H1 (cell line): ENCODE data around the gene PPP2R3B. TPM values are rescaled to one million over a fixed set of nuclear protein-coding genes. Genes with fewer than 3 reads are reported as not detected.

Source experiments
- CTCF ChIA-PET: fragments of 300-600 bp; sonication (Branson Sonifier 250); formaldehyde crosslinking; loops from one replicate; lab custom pipeline; 2021; ENCODE audit not compliant: partially characterized antibody; lab: Charles Lee
- POLR2A ChIA-PET: fragments of 300-600 bp; sonication (Branson Sonifier 250); formaldehyde crosslinking; loops from one replicate; lab custom pipeline; 2021; ENCODE audit warnings: inconsistent platforms; ENCODE audit not compliant: partially characterized antibody; lab: Charles Lee
- DNase-seq, 2 experiments: peaks; one replicate each; pipeline versions ENCODE4 v3.0.0 to v3.0.0-alpha.2; 2010 to 2022; ENCODE audit warnings: low spot score in 2 of 2, low read depth in 1 of 2, mixed read lengths in 1 of 2
- FAIRE-seq: peaks from 2 replicates; lab custom pipeline; 2011; peaks lifted over from hg19 to GRCh38; lab: Jason Lieb, UNC
- H2AFZ ChIP-seq: 2 replicates; pipeline ENCODE4 v1.8.1; 2012; ENCODE audit warnings: low read length, inconsistent platforms
- H2AK5ac ChIP-seq: 2 replicates; pipeline ENCODE4 v1.6.1; 2013; ENCODE audit warnings: low read depth, low read length
- H2BK120ac ChIP-seq: replicated peaks from 2 replicates; pipeline ENCODE3; 2013; ENCODE audit warnings: low read depth, low read length, inconsistent platforms
- H2BK12ac ChIP-seq: 2 replicates; pipeline ENCODE4 v1.6.1; 2013; ENCODE audit warnings: low read depth, low read length
- H2BK15ac ChIP-seq: 2 replicates; pipeline ENCODE4 v1.6.1; 2013; ENCODE audit warnings: low read length
- H2BK20ac ChIP-seq: 2 replicates; pipeline ENCODE4 v1.6.1; 2013; ENCODE audit warnings: low read length
- H2BK5ac ChIP-seq: 2 replicates; pipeline ENCODE4 v1.6.1; 2013; ENCODE audit warnings: low read depth, low read length
- H3K14ac ChIP-seq: 2 replicates; pipeline ENCODE4 v1.6.1; 2013; ENCODE audit warnings: inconsistent platforms; ENCODE audit not compliant: insufficient read length
- H3K18ac ChIP-seq: 2 replicates; pipeline ENCODE4 v1.6.1; 2013; ENCODE audit warnings: low read length; ENCODE audit errors: extremely low read depth
- H3K23ac ChIP-seq: 2 replicates; pipeline ENCODE4 v1.6.1; 2013; ENCODE audit warnings: inconsistent platforms; ENCODE audit not compliant: insufficient read length
- H3K23me2 ChIP-seq: 2 replicates; pipeline ENCODE4 v1.6.1; 2013; ENCODE audit warnings: low read depth, low read length
- H3K27ac ChIP-seq: 2 replicates; pipeline ENCODE4 v1.6.1; 2011; ENCODE audit warnings: low read depth, low read length, inconsistent platforms
- H3K27me3 ChIP-seq, 4 experiments: replicated peaks in 1 of 4; 1 replicate in 1 of 4; 2 replicates in 3 of 4; pipeline versions ENCODE4 v1.6.1 to v1.8.1; 2011 to 2013; ENCODE audit warnings: low read length in 3 of 4, mild to moderate bottlenecking in 3 of 4, inconsistent platforms in 2 of 4, mixed read lengths in 2 of 4, moderate library complexity in 1 of 4; ENCODE audit not compliant: control insufficient read depth in 3 of 4, insufficient read depth in 3 of 4; ENCODE audit errors: extremely low read depth in 1 of 4
- H3K36me3 ChIP-seq, 4 experiments: 2 replicates each; pipeline versions ENCODE4 v1.6.1 to v1.8.1; 2011 to 2013; ENCODE audit warnings: mild to moderate bottlenecking in 4 of 4, low read length in 3 of 4, moderate library complexity in 2 of 4, control low read depth in 1 of 4, inconsistent platforms in 1 of 4; ENCODE audit not compliant: insufficient read depth in 4 of 4, control insufficient read depth in 2 of 4
- H3K4ac ChIP-seq: replicated peaks from 2 replicates; pipeline ENCODE3; 2013; ENCODE audit warnings: low read length, low read depth, mixed read lengths, inconsistent platforms; ENCODE audit not compliant: insufficient read length
- H3K4me1 ChIP-seq, 4 experiments: replicated peaks in 1 of 4; 1 replicate in 1 of 4; 2 replicates in 3 of 4; pipeline versions ENCODE4 v1.6.1 to v1.8.1; 2011 to 2013; ENCODE audit warnings: low read length in 3 of 4, inconsistent platforms in 2 of 4, mixed read lengths in 1 of 4; ENCODE audit not compliant: insufficient read depth in 4 of 4, control insufficient read depth in 3 of 4
- H3K4me2 ChIP-seq, 2 experiments: 2 replicates each; pipeline versions ENCODE4 v1.6.1 to v1.8.1; 2011 to 2013; ENCODE audit warnings: low read depth in 2 of 2, low read length in 2 of 2, control low read depth in 1 of 2, inconsistent platforms in 1 of 2, mild to moderate bottlenecking in 1 of 2; ENCODE audit not compliant: insufficient read depth in 1 of 2
- H3K4me3 ChIP-seq, 4 experiments: fragments of 200-600, 300-600 bp in 1 of 4; sonication (generic), shearing (Covaris generic), sonication (Bioruptor Twin) in 1 of 4; 2 replicates each; pipeline versions ENCODE4 v1.5.1 to v1.8.1; 2011 to 2016; ENCODE audit warnings: low read length in 4 of 4, low read depth in 3 of 4, control low read depth in 2 of 4, inconsistent platforms in 2 of 4, mild to moderate bottlenecking in 2 of 4, mixed read lengths in 1 of 4, moderate library complexity in 1 of 4; ENCODE audit not compliant: insufficient read depth in 2 of 4; ENCODE audit errors: extremely low read depth in 1 of 4
- H3K56ac ChIP-seq: replicated peaks from 2 replicates; pipeline ENCODE3; 2013; ENCODE audit warnings: low read depth, mild to moderate bottlenecking, mixed read lengths, low read length, inconsistent platforms; ENCODE audit not compliant: insufficient read length
- H3K79me1 ChIP-seq: 2 replicates; pipeline ENCODE4 v1.6.1; 2013; ENCODE audit warnings: low read depth, low read length, control low read depth
- H3K79me2 ChIP-seq, 2 experiments: 2 replicates each; pipeline versions ENCODE4 v1.6.1 to v1.8.1; 2012 to 2013; ENCODE audit warnings: low read length in 2 of 2, mild to moderate bottlenecking in 2 of 2, inconsistent platforms in 1 of 2; ENCODE audit not compliant: insufficient read depth in 2 of 2, control insufficient read depth in 1 of 2
- H3K9ac ChIP-seq, 4 experiments: replicated peaks in 1 of 4; 1 replicate in 1 of 4; 2 replicates in 3 of 4; pipeline versions ENCODE4 v1.6.1 to v1.8.1; 2011 to 2013; ENCODE audit warnings: low read depth in 3 of 4, low read length in 3 of 4, control low read depth in 2 of 4, mild to moderate bottlenecking in 2 of 4, moderate library complexity in 2 of 4, inconsistent platforms in 1 of 4; ENCODE audit errors: extremely low read depth in 1 of 4
- H3K9me3 ChIP-seq, 2 experiments: 2 replicates each; pipeline versions ENCODE4 v1.6.1 to v1.8.1; 2012 to 2013; ENCODE audit warnings: mild to moderate bottlenecking in 2 of 2, moderate library complexity in 2 of 2, control low read depth in 1 of 2, inconsistent platforms in 1 of 2, low read depth in 1 of 2, low read length in 1 of 2, mixed read lengths in 1 of 2; ENCODE audit not compliant: insufficient read depth in 2 of 2
- H4K20me1 ChIP-seq, 2 experiments: replicated peaks in 1 of 2; 2 replicates each; pipeline versions ENCODE3 to v1.8.1; 2011 to 2013; ENCODE audit warnings: inconsistent platforms in 2 of 2, low read length in 2 of 2, mild to moderate bottlenecking in 1 of 2; ENCODE audit not compliant: insufficient read depth in 2 of 2, control insufficient read depth in 1 of 2
- H4K5ac ChIP-seq: 2 replicates; pipeline ENCODE4 v1.6.1; 2013; ENCODE audit warnings: low read length, low read depth, mixed read lengths, inconsistent platforms; ENCODE audit not compliant: insufficient read length
- H4K8ac ChIP-seq: 2 replicates; pipeline ENCODE4 v1.8.0; 2013; ENCODE audit warnings: mild to moderate bottlenecking, moderate library complexity, low read length, inconsistent platforms; ENCODE audit not compliant: insufficient read depth; ENCODE audit errors: extremely low read depth
- H4K91ac ChIP-seq: replicated peaks from 2 replicates; pipeline ENCODE3; 2013; ENCODE audit warnings: low read length, mixed read lengths, inconsistent platforms; ENCODE audit not compliant: insufficient read length
- ASH2L ChIP-seq: fragments of 200-600, 300-600 bp; sonication (generic); IDR thresholded peaks from one replicate; pipeline ENCODE4 v1.7.1; 2017; ENCODE audit warnings: low read length
- KDM4A ChIP-seq: IDR thresholded peaks from one replicate; pipeline ENCODE4 v1.7.1; 2012; ENCODE audit warnings: low read depth, mild to moderate bottlenecking, moderate library complexity, low read length, inconsistent platforms; ENCODE audit not compliant: severe bottlenecking
- KDM5A ChIP-seq: fragments of 200-600 bp; IDR thresholded peaks from 2 replicates; pipeline ENCODE4 v1.7.1; 2012; ENCODE audit warnings: mild to moderate bottlenecking, low read length, inconsistent platforms, mixed read lengths
- NANOG ChIP-seq: IDR thresholded peaks from 2 replicates; pipeline ENCODE4 v1.6.1; 2011; ENCODE audit warnings: low read length, low read depth, mild to moderate bottlenecking, inconsistent platforms; ENCODE audit not compliant: insufficient read depth, poor library complexity, severe bottlenecking
- POLR2AphosphoS5 ChIP-seq: IDR thresholded peaks from 2 replicates; pipeline ENCODE4 v1.6.1; 2011; ENCODE audit warnings: low read depth, low read length
- RAD21 ChIP-seq, 2 experiments: IDR thresholded peaks in 1 of 2; conservative IDR thresholded peaks in 1 of 2; 2 replicates each; pipeline ENCODE4 v1.6.1; 2011; ENCODE audit warnings: low read depth in 2 of 2, low read length in 2 of 2, improper control_type of control experiment in 1 of 2, inconsistent platforms in 1 of 2, mild to moderate bottlenecking in 1 of 2, moderate library complexity in 1 of 2
- RBBP5 ChIP-seq: IDR thresholded peaks from 2 replicates; pipeline ENCODE4 v1.7.1; 2012; ENCODE audit warnings: low read depth, mild to moderate bottlenecking, inconsistent platforms, low read length, moderate library complexity, borderline replicate concordance
- RNF2 ChIP-seq: fragments of 200-900, 300-1000 bp; sonication (generic); IDR thresholded peaks from 2 replicates; pipeline ENCODE4 v1.7.1; 2016; ENCODE audit warnings: borderline replicate concordance, low read depth, mild to moderate bottlenecking, antibody characterized with exemption, low read length; ENCODE audit not compliant: poor library complexity, severe bottlenecking; ENCODE audit errors: missing control alignments
- SP1 ChIP-seq: IDR thresholded peaks from 2 replicates; pipeline ENCODE4 v1.6.1; 2011; ENCODE audit warnings: low read depth, low read length
- SUZ12 ChIP-seq: fragments of 200-600 bp; sonication (generic); IDR thresholded peaks from 2 replicates; pipeline ENCODE4 v1.6.1; 2012; ENCODE audit warnings: mild to moderate bottlenecking, inconsistent platforms, low read length, moderate library complexity, mixed read lengths
- TCF12 ChIP-seq: IDR thresholded peaks from 2 replicates; pipeline ENCODE4 v1.6.1; 2011; ENCODE audit warnings: low read depth, mild to moderate bottlenecking, low read length
- YY1 ChIP-seq: IDR thresholded peaks from 2 replicates; pipeline ENCODE4 v1.6.1; 2011; ENCODE audit warnings: low read depth, mild to moderate bottlenecking, low read length
- WGBS, 2 experiments: shearing (Covaris generic) in 1 of 2; methylation state at CpG; one replicate each; pipeline versions ENCODE4 v1.1.6 to v1.1.7; 2013 to 2015; ENCODE audit warnings: low lambda C conversion rate in 2 of 2, mixed read lengths in 2 of 2, inconsistent platforms in 1 of 2, low coverage in 1 of 2, missing lambda C conversion rate in 1 of 2; ENCODE audit not compliant: insufficient replicate concordance in 2 of 2, insufficient coverage in 1 of 2, insufficient read length in 1 of 2; ENCODE audit errors: extremely low coverage in 1 of 2, missing lambda C conversion rate in 1 of 2; 5-methylcytosine and 5-hydroxymethylcytosine counted together
- polyA plus RNA-seq, 7 experiments: library from polyadenylated mRNA; depleted of rRNA in 3 of 7; stranded (reverse) in 5 of 7; unstranded in 2 of 7; fragments of >200 nt in 5 of 7; fragments of 200-250 nt in 2 of 7; gene quantifications; 1 replicate in 5 of 7; 2 replicates in 1 of 7; 4 replicates in 1 of 7; pipeline versions ENCODE4 v1.2.1 to v1.2.3, GENCODE V29; 2011 to 2013; ENCODE audit warnings: missing spikeins in 2 of 7, mixed read lengths in 2 of 7
- total RNA-seq: library from RNA; stranded (reverse); fragmentation: NEBNext Ultra II Directional; extraction: Animal tissue kit (Norgen Biotek cat#: 25700); gene quantifications from 2 replicates; pipeline ENCODE4 v1.2.1, GENCODE V29; 2021
- TF ChIP-seq, protein P1 (sequence below): IDR thresholded peaks from 2 replicates; pipeline ENCODE4 v1.6.1; 2012; ENCODE audit warnings: inconsistent platforms

Gene PPP2R3B
- total and polyA plus RNA-seq, 2 of the 8 experiments (the other 6 are each of a cell fraction or from before 2014, with no cell fraction given), result 47.6 to 86.7 TPM

DNA sequence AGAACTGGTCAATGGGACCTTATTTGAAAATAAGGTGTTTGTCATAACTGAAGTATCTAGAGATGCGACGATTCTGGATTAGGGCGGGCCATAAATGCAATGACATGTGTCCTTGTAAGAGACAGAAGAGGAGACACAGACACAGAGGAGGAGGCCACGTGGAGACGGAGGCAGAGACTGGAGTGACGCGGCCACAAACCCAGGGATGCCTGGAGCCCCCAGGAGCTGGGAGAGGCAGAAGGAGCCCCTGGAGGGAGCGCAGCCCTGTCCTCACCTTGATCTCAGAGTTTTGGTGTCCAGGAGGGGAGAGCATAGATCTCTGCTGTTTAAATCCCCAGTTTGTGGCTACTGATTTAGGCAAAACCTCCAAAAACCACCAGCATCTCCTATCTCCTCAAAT is 73.2 kb downstream of the PPP2R3B start:
- WGBS, 2 experiments, result 94% methylated on average over 5 of the region's 8 CpGs; no CpG with 5 or more reads in 1 of the 2 experiments
- CTCF ChIA-PET, result no interaction called here
- H3K79me2 ChIP-seq, result peaks cover 0 to 7% of the 10 kb centered on the region in 2 experiments; a peak in 1 of 4 replicates
- TF ChIP-seq TCF12, result no peak
- no peak for TF ChIP-seq YY1
- no peak for TF ChIP-seq RBBP5
- no peak for TF ChIP-seq RNF2
- TF ChIP-seq RAD21 (IDR thresholded peaks at IDR 0.05 in 1 of 2, conservative IDR thresholded peaks at IDR 0.05 in 1 of 2; ENCODE audit: low read depth in 2 of 2, low read length in 2 of 2), result no peak
- TF ChIP-seq NANOG, result no peak
- TF ChIP-seq ASH2L, result no peak
- no peak for TF ChIP-seq SUZ12
- no peak for TF ChIP-seq SP1
- no peak for TF ChIP-seq KDM4A
- no peak for TF ChIP-seq POLR2AphosphoS5
- no peak for TF ChIP-seq KDM5A
- TF ChIP-seq, protein P1, sequence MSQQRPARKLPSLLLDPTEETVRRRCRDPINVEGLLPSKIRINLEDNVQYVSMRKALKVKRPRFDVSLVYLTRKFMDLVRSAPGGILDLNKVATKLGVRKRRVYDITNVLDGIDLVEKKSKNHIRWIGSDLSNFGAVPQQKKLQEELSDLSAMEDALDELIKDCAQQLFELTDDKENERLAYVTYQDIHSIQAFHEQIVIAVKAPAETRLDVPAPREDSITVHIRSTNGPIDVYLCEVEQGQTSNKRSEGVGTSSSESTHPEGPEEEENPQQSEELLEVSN, result no peak

More for the DNA sequence above, 73.2 kb downstream of the PPP2R3B start:
- Histone ChIP-seq H2AK5ac (no peak overlapping the region), H3K27ac (no peak overlapping the region), H3K18ac (no peak overlapping the region), H4K20me1 (peaks cover 0 to 18% of the 10 kb centered on the region in 2 experiments), H2BK120ac (no peak overlapping the region), H3K4ac (no peak overlapping the region), H3K4me1 (peaks cover 0 to 3% (median 0%) of the 10 kb centered on the region in 4 experiments; a peak in 1 of 7 replicates), H3K4me2 (no peak overlapping the region), H3K4me3 (no peak overlapping the region), H2AFZ (no peak overlapping the region), H4K8ac (no peak overlapping the region), H2BK20ac (no peak overlapping the region), H3K27me3 (no peaks in the 10 kb centered on the region), H3K23me2 (peaks cover 8% of the 10 kb centered on the region; the same call in 1 of the 2 replicates), H2BK15ac (no peak overlapping the region), H3K9ac (no peak overlapping the region), H3K9me3 (no peaks in the 10 kb centered on the region), H3K79me1 (peaks cover 6% of the 10 kb centered on the region; the same call in 1 of the 2 replicates), H3K14ac (no peak overlapping the region), H4K91ac (no peak overlapping the region), H3K36me3 (peaks cover 16 to 52% (median 32%) of the 10 kb centered on the region in 4 experiments; a peak in 7 of 8 replicates), H4K5ac (no peak overlapping the region), H3K56ac (no peak overlapping the region), H2BK5ac (no peak overlapping the region), H3K23ac (no peak overlapping the region), H2BK12ac (no peak overlapping the region)
- FAIRE-seq (no peak), DNase-seq (no peak)
- POLR2A ChIA-PET, result no interaction called here
